K562 (cell line): ENCODE results near the gene STK11. TPM values are rescaled to one million over a fixed set of nuclear protein-coding genes. Genes with fewer than 3 reads are reported as not detected.

Experiments
- CBX8 ChIP-seq: fragments of 200-600 bp; sonication (generic); IDR thresholded peaks from 2 replicates; pipeline ENCODE4 v1.6.1; 2012; ENCODE audit warnings: borderline replicate concordance, mixed run types, low read depth, mild to moderate bottlenecking, moderate library complexity, mixed read lengths, low read length, control low read depth, inconsistent platforms; ENCODE audit not compliant: poor library complexity, severe bottlenecking; ENCODE audit errors: extremely low read depth
- EGR1 ChIP-seq: fragments of 450-650 bp; conservative IDR thresholded peaks from 2 replicates; pipeline ENCODE4 v1.6.1; 2017; ENCODE audit warnings: mild to moderate bottlenecking
- FOS ChIP-seq: IDR thresholded peaks from 3 replicates; pipeline ENCODE4 v1.6.1; 2011; ENCODE audit not compliant: insufficient read length; ENCODE audit errors: extremely low read depth
- HDAC1 ChIP-seq, 2 experiments: fragments of 450-650 bp; IDR thresholded peaks; 2 replicates each; pipeline ENCODE4 v1.6.1; 2016 to 2017; ENCODE audit warnings: inconsistent platforms in 1 of 2, mild to moderate bottlenecking in 1 of 2, moderate library complexity in 1 of 2
- LEF1 ChIP-seq: fragments of 450-650 bp; IDR thresholded peaks from 2 replicates; pipeline ENCODE4 v1.6.1; 2016; ENCODE audit warnings: mild to moderate bottlenecking
- MXI1 ChIP-seq: IDR thresholded peaks from 2 replicates; pipeline ENCODE4 v1.6.1; 2011; ENCODE audit warnings: low read depth, mild to moderate bottlenecking, improper control_type of control experiment, low read length
- NEUROD1 ChIP-seq: fragments of 150-350 bp; IDR thresholded peaks from 2 replicates; pipeline ENCODE4 v1.6.1; 2014; ENCODE audit warnings: borderline replicate concordance, low read length, low read depth; ENCODE audit not compliant: partially characterized antibody
- POLR2G ChIP-seq: fragments of 200-400 bp; formaldehyde crosslinking; IDR thresholded peaks from 2 replicates; pipeline ENCODE4 v1.6.1; 2017; ENCODE audit warnings: low read depth, mild to moderate bottlenecking, antibody characterized with exemption, low read length, moderate library complexity
- RCOR1 ChIP-seq, 2 experiments: IDR thresholded peaks; 2 replicates each; pipeline ENCODE4 v1.6.1; 2012; ENCODE audit warnings: low read depth in 2 of 2, low read length in 2 of 2, borderline replicate concordance in 1 of 2, improper control_type of control experiment in 1 of 2
- SMC3 ChIP-seq: conservative IDR thresholded peaks from 2 replicates; pipeline ENCODE4 v1.6.1; 2011; ENCODE audit warnings: low read depth, low read length, improper control_type of control experiment; ENCODE audit not compliant: insufficient read depth
- TOE1 ChIP-seq, 2 experiments: fragments of 450-650 bp in 1 of 2; sonication (generic) in 1 of 2; formaldehyde crosslinking in 1 of 2; IDR thresholded peaks; 2 replicates each; pipeline versions ENCODE4 v1.7.1 to v1.8.0; 2016 to 2022; ENCODE audit warnings: borderline replicate concordance in 2 of 2, mild to moderate bottlenecking in 2 of 2, antibody characterized with exemption in 1 of 2, inconsistent platforms in 1 of 2, low read depth in 1 of 2, missing genetic modification reagents in 1 of 2, moderate library complexity in 1 of 2
- ZBTB7A ChIP-seq: IDR thresholded peaks from 2 replicates; pipeline ENCODE4 v1.6.1; 2011; ENCODE audit warnings: low read depth, mild to moderate bottlenecking, low read length, moderate library complexity, borderline replicate concordance; ENCODE audit not compliant: control insufficient read depth
- ZC3H8 ChIP-seq: fragments of 450-650 bp; IDR thresholded peaks from 2 replicates; pipeline ENCODE4 v1.6.1; 2017
- ZEB2 ChIP-seq: fragments of 450-650 bp; IDR thresholded peaks from 2 replicates; pipeline ENCODE4 v1.6.1; 2016
- polyA plus RNA-seq, 8 experiments: library from polyadenylated mRNA; depleted of rRNA in 4 of 8; stranded (reverse) in 5 of 8; unstranded in 3 of 8; fragments of >200 nt; fragmentation: Nextera tagmentation in 2 of 8; fragmentation: Illumina TruSeq in 1 of 8; extraction: Ambion mirVana in 2 of 8; extraction: Trizol in 1 of 8; gene quantifications; 2 replicates each; pipeline versions ENCODE4 v1.2.1 to v1.2.3, GENCODE V29; 2011 to 2014; ENCODE audit warnings: inconsistent platforms in 1 of 8, missing spikeins in 1 of 8
- total RNA-seq, 7 experiments: library from RNA; depleted of rRNA in 6 of 7; stranded (reverse); fragments of >200 nt in 6 of 7; fragmentation: Illumina TruSeq in 2 of 7; extraction: Trizol in 2 of 7; gene quantifications; 2 replicates each; pipeline versions ENCODE4 v1.2.1 to v1.2.3, GENCODE V29; 2011 to 2021; ENCODE audit warnings: low replicate concordance in 1 of 7
- TF ChIP-seq, protein P1 (sequence below): fragments of 200-600 bp; sonication (generic); IDR thresholded peaks from one replicate; pipeline ENCODE4 v1.6.1; 2012; ENCODE audit warnings: mild to moderate bottlenecking, low read depth, low read length, inconsistent platforms

STK11 gene
- total and polyA plus RNA-seq, 9 of the 15 experiments (the other 6 are each of a cell fraction or from before 2014, with no cell fraction given), result 0.15 to 96.5 (median 31.7) TPM

GRCh38 chr19:1264801-1265614 lies 59.4 kb downstream of the STK11 start (continued):
- TF ChIP-seq, protein P1, sequence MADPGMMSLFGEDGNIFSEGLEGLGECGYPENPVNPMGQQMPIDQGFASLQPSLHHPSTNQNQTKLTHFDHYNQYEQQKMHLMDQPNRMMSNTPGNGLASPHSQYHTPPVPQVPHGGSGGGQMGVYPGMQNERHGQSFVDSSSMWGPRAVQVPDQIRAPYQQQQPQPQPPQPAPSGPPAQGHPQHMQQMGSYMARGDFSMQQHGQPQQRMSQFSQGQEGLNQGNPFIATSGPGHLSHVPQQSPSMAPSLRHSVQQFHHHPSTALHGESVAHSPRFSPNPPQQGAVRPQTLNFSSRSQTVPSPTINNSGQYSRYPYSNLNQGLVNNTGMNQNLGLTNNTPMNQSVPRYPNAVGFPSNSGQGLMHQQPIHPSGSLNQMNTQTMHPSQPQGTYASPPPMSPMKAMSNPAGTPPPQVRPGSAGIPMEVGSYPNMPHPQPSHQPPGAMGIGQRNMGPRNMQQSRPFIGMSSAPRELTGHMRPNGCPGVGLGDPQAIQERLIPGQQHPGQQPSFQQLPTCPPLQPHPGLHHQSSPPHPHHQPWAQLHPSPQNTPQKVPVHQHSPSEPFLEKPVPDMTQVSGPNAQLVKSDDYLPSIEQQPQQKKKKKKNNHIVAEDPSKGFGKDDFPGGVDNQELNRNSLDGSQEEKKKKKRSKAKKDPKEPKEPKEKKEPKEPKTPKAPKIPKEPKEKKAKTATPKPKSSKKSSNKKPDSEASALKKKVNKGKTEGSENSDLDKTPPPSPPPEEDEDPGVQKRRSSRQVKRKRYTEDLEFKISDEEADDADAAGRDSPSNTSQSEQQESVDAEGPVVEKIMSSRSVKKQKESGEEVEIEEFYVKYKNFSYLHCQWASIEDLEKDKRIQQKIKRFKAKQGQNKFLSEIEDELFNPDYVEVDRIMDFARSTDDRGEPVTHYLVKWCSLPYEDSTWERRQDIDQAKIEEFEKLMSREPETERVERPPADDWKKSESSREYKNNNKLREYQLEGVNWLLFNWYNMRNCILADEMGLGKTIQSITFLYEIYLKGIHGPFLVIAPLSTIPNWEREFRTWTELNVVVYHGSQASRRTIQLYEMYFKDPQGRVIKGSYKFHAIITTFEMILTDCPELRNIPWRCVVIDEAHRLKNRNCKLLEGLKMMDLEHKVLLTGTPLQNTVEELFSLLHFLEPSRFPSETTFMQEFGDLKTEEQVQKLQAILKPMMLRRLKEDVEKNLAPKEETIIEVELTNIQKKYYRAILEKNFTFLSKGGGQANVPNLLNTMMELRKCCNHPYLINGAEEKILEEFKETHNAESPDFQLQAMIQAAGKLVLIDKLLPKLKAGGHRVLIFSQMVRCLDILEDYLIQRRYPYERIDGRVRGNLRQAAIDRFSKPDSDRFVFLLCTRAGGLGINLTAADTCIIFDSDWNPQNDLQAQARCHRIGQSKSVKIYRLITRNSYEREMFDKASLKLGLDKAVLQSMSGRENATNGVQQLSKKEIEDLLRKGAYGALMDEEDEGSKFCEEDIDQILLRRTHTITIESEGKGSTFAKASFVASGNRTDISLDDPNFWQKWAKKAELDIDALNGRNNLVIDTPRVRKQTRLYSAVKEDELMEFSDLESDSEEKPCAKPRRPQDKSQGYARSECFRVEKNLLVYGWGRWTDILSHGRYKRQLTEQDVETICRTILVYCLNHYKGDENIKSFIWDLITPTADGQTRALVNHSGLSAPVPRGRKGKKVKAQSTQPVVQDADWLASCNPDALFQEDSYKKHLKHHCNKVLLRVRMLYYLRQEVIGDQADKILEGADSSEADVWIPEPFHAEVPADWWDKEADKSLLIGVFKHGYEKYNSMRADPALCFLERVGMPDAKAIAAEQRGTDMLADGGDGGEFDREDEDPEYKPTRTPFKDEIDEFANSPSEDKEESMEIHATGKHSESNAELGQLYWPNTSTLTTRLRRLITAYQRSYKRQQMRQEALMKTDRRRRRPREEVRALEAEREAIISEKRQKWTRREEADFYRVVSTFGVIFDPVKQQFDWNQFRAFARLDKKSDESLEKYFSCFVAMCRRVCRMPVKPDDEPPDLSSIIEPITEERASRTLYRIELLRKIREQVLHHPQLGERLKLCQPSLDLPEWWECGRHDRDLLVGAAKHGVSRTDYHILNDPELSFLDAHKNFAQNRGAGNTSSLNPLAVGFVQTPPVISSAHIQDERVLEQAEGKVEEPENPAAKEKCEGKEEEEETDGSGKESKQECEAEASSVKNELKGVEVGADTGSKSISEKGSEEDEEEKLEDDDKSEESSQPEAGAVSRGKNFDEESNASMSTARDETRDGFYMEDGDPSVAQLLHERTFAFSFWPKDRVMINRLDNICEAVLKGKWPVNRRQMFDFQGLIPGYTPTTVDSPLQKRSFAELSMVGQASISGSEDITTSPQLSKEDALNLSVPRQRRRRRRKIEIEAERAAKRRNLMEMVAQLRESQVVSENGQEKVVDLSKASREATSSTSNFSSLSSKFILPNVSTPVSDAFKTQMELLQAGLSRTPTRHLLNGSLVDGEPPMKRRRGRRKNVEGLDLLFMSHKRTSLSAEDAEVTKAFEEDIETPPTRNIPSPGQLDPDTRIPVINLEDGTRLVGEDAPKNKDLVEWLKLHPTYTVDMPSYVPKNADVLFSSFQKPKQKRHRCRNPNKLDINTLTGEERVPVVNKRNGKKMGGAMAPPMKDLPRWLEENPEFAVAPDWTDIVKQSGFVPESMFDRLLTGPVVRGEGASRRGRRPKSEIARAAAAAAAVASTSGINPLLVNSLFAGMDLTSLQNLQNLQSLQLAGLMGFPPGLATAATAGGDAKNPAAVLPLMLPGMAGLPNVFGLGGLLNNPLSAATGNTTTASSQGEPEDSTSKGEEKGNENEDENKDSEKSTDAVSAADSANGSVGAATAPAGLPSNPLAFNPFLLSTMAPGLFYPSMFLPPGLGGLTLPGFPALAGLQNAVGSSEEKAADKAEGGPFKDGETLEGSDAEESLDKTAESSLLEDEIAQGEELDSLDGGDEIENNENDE, result no peak
- peak; percentile 41; the same call in 1 of the 2 replicates for TF ChIP-seq ZBTB7A
- peak; percentile 64 for TF ChIP-seq FOS
- peak; percentile 25 to 64; a peak in 2 of 4 replicates for TF ChIP-seq HDAC1 (IDR thresholded peaks at IDR 0.05)
- no peak for TF ChIP-seq TOE1 (IDR thresholded peaks at IDR 0.05; ENCODE audit: borderline replicate concordance)
- TF ChIP-seq TOE1 (CRISPR knock-in tag; IDR thresholded peaks at IDR 0.05; ENCODE audit: borderline replicate concordance, low read depth), result no peak; the same call in 1 of the 2 replicates
- peak; percentile 24; the same call in 1 of the 2 replicates for TF ChIP-seq LEF1
- peak; percentile 16; the same call in 1 of the 2 replicates for TF ChIP-seq EGR1
- TF ChIP-seq SMC3, result no peak
- peak; percentile 16 for TF ChIP-seq POLR2G
- TF ChIP-seq NEUROD1, result peak; percentile 40
- TF ChIP-seq RCOR1 (IDR thresholded peaks at IDR 0.05; ENCODE audit: borderline replicate concordance in 1 of 2, low read depth in 2 of 2, low read length in 2 of 2), result 0 out of 4 replicates have a peak, but pooled peaks of 1 of the 2 experiments have one; percentile 71
- TF ChIP-seq ZEB2, result peak; percentile 38; the same call in 1 of the 2 replicates
- no peak for TF ChIP-seq CBX8
- TF ChIP-seq ZC3H8, result no peak
- no peak for TF ChIP-seq MXI1
